Breast epithelium (tissue), 4 donors: ENCODE measurements around the gene PKD1. TPM values are rescaled to one million over a fixed set of nuclear protein-coding genes. Genes with fewer than 3 reads are reported as not detected.

Experiments used
- DNase-seq, 2 donors: peaks; one replicate each; pipeline ENCODE4 v3.0.0-alpha.2; 2019; ENCODE audit warnings: low spot score in 2 of 2
- H3K27ac ChIP-seq, 2 donors: fragments of 200-600 bp; sonication (generic) in 1 of 2; one replicate each; pipeline ENCODE4 v1.5.1; 2016 to 2019; ENCODE audit warnings: mild to moderate bottlenecking in 1 of 2
- H3K27me3 ChIP-seq, 2 donors: fragments of 200-600 bp; sonication (generic) in 1 of 2; one replicate each; pipeline versions ENCODE4 v1.5.1 to v1.6.0; 2017 to 2019; ENCODE audit warnings: control low read depth in 1 of 2, mild to moderate bottlenecking in 1 of 2
- H3K36me3 ChIP-seq: fragments of 200-600 bp; one replicate; pipeline ENCODE4 v1.5.1; 2019
- H3K4me1 ChIP-seq, 2 donors: fragments of 200-600 bp; sonication (generic); one replicate each; pipeline ENCODE4 v1.5.1; 2016 to 2019; ENCODE audit warnings: control low read depth in 1 of 2
- H3K4me3 ChIP-seq, 3 donors: fragments of 200-600 bp; sonication (generic); 1 replicate in 2 of 3; 2 replicates in 1 of 3; pipeline ENCODE4 v1.5.1; 2016 to 2019; ENCODE audit warnings: mild to moderate bottlenecking in 3 of 3, moderate library complexity in 2 of 3
- H3K9me3 ChIP-seq, 2 donors: fragments of 200-600 bp; sonication (generic) in 1 of 2; one replicate each; pipeline ENCODE4 v1.5.1; 2016 to 2019; ENCODE audit warnings: control low read depth in 1 of 2
- POLR2A ChIP-seq: fragments of 450-650 bp; IDR thresholded peaks from one replicate; pipeline ENCODE4 v1.6.1; 2016; ENCODE audit warnings: antibody characterized with exemption, mild to moderate bottlenecking, moderate library complexity
- POLR2AphosphoS5 ChIP-seq, 3 donors: sonication (generic); formaldehyde crosslinking; IDR thresholded peaks; one replicate each; pipeline ENCODE4 v1.6.1; 2017; ENCODE audit warnings: antibody characterized with exemption in 3 of 3
- intact Hi-C: fragments of 100-400 bp; cut with DNase I; formaldehyde crosslinking; loops from one replicate; pipeline ENCODE4 v1.15.1; 2023; ENCODE audit warnings: low total_unique reads
- total RNA-seq, 3 donors: library from RNA; depleted of rRNA; stranded (reverse); fragments of >200 nt; gene quantifications; one replicate each; pipeline ENCODE4 v1.1.0, GENCODE V29; 2016
- TF ChIP-seq, protein P1 (sequence below), 3 donors: fragments of 450-650 bp; IDR thresholded peaks; one replicate each; pipeline ENCODE4 v1.5.1; 2016 to 2017; ENCODE audit warnings: antibody characterized with exemption in 3 of 3, mild to moderate bottlenecking in 3 of 3, moderate library complexity in 3 of 3

PKD1 gene
- total RNA-seq, 3 donors from 2014 or later, result 74.2 to 110 (median 107) TPM

DNA sequence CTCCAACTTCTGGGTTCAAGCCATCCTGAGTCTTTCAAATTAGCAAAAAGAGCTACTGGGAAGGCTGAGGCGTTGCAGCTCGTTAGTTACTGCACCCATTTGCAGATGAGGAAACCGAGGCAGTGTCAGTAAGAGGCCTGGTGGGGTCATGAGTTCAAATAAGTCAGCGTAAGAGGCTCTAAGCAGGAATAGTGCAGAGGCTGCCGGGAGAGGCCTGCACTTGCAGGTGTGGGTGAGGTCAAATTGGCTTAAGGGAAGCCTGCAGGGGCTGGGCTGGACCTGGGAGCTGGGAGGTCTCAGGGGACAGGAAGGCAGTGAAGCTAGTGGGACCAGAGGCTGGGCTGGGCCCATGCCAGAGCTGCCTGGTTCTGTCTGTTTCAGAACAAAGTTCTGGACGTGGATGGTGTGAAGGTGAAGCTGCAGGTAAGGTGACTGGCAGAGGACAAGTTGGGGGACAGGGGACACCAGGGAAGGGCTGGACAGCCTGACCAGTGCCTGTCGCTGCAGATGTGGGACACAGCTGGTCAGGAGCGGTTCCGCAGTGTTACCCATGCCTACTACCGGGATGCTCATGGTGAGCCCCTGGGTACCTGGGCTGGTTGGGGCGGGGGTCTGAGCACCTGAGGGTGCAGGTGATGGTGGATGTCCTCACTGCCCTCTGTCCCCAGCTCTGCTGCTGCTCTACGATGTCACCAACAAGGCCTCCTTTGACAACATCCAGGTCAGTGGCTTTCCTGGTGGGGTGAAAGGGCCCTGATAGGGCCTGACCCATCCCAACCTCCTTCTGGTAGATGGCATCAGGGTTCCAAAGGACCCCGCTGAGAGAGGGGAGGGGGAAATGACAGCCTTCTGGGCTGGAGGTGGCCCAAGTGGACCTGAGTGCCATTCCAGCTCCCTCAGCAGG lies 15.7 kb upstream of the PKD1 start:
- Histone ChIP-seq H3K27me3 (no peaks in the 10 kb centered on the region), H3K9me3 (no peaks in the 10 kb centered on the region), H3K4me3 (peak overlapping the region in 1 of 3 donors; percentile 21), H3K4me1 (peaks cover 30 to 40% of the 10 kb centered on the region in 2 donors), H3K36me3 (no peaks in the 10 kb centered on the region), H3K27ac (peak overlapping the region; percentile 49 to 51)
- TF ChIP-seq, protein P1, sequence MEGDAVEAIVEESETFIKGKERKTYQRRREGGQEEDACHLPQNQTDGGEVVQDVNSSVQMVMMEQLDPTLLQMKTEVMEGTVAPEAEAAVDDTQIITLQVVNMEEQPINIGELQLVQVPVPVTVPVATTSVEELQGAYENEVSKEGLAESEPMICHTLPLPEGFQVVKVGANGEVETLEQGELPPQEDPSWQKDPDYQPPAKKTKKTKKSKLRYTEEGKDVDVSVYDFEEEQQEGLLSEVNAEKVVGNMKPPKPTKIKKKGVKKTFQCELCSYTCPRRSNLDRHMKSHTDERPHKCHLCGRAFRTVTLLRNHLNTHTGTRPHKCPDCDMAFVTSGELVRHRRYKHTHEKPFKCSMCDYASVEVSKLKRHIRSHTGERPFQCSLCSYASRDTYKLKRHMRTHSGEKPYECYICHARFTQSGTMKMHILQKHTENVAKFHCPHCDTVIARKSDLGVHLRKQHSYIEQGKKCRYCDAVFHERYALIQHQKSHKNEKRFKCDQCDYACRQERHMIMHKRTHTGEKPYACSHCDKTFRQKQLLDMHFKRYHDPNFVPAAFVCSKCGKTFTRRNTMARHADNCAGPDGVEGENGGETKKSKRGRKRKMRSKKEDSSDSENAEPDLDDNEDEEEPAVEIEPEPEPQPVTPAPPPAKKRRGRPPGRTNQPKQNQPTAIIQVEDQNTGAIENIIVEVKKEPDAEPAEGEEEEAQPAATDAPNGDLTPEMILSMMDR (IDR thresholded peaks at IDR 0.05), result no peak
- TF ChIP-seq POLR2AphosphoS5 (IDR thresholded peaks at IDR 0.05), result no peak
- no peak for TF ChIP-seq POLR2A
- DNase-seq, result no peak
- intact Hi-C loops, result no loop called here

DNA sequence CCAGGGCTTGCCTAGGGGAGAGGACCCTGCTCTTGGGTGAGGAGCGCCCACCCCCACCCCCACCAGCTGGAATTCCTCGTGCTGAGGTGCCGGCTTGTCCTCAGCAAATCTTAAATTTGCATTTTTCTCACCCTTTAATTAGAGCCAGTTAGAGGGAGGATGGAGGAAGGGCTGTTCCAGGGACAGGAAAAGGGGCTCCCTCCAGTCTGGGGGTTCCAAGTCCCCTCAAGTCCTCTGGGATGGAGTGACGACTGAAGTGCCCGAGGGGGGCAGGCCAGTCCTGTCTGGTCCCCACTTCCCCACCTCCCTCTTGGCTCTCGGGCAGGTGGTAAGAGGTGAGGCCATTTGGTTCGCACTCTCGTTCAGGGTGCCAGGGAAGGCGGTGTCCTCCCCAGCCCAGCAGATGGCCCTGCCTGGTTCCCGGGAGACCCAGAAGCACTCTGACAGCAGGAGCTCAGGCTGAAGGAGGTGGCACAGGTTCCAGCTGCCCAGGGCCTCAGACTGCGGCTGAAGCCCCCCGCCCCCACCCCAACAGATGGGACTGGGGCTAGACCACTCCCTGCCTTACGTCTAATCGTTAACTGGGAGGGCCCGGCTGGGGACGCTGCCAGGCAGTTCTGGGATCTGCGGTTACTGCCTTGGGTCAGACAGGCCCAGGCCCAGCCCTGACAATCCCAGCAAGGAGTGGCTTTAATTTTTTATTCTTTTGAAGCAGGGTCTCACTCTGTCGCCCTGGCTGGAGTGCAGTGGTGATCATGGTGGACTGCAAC lies 14.9 kb upstream of the PKD1 start:
- intact Hi-C loops, result no loop called here
- H3K27ac ChIP-seq, result peak overlapping the region; percentile 49 to 51
- no peak for TF ChIP-seq POLR2A
- TF ChIP-seq, protein P1 (IDR thresholded peaks at IDR 0.05), result no peak
- no peak for TF ChIP-seq POLR2AphosphoS5 (IDR thresholded peaks at IDR 0.05)

DNA sequence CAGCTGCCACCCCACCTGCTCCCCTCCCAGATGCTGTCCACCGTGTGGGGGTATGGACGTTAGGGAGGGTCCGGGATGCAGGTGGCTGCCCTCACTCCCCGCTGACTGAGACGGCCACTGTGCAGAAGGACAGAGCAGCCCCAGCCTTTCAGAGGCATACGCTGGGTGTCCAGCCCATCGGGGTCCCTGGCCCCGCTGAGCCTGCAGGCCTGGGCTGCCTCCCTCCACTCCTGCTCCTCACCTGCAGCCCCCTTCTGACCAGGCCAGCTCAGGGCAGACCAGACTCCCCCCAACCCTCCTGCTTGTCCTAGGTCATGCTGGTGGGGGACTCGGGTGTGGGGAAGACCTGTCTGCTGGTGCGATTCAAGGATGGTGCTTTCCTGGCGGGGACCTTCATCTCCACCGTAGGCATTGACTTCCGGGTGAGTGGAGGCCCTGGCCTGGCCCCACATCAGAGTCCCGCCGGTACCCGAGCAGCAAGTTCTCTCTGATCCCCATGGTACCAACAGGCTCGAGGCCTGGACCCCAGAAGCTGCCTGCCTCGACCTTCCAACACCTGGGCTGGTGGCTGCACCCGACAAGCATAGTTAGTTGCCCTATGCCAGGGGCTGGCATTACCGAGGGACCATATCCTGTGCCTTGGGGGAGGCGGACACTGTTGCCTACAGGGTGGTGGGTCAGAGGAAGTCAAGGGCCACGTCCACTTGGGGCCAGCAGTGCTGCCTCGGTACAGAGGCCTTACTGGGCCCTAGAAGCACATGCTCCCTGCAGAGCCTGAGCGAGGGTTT lies 14.1 kb upstream of the PKD1 start:
- Histone ChIP-seq H3K4me1 (peaks cover 27 to 37% of the 10 kb centered on the region in 2 donors), H3K27me3 (no peaks in the 10 kb centered on the region), H3K27ac (no peak overlapping the region), H3K4me3 (no peak overlapping the region), H3K36me3 (no peaks in the 10 kb centered on the region), H3K9me3 (no peaks in the 10 kb centered on the region)
- intact Hi-C loops, result no loop called here
- no peak for DNase-seq
- TF ChIP-seq, protein P1 (IDR thresholded peaks at IDR 0.05), result no peak
- TF ChIP-seq POLR2AphosphoS5 (IDR thresholded peaks at IDR 0.05) (no peak), POLR2A (no peak)

More for the DNA sequence above, 14.9 kb upstream of the PKD1 start:
- Histone ChIP-seq H3K36me3 (no peaks in the 10 kb centered on the region), H3K4me1 (peaks cover 27 to 37% of the 10 kb centered on the region in 2 donors), H3K4me3 (no peak overlapping the region), H3K27me3 (no peaks in the 10 kb centered on the region), H3K9me3 (no peaks in the 10 kb centered on the region)
- no peak for DNase-seq

DNA sequence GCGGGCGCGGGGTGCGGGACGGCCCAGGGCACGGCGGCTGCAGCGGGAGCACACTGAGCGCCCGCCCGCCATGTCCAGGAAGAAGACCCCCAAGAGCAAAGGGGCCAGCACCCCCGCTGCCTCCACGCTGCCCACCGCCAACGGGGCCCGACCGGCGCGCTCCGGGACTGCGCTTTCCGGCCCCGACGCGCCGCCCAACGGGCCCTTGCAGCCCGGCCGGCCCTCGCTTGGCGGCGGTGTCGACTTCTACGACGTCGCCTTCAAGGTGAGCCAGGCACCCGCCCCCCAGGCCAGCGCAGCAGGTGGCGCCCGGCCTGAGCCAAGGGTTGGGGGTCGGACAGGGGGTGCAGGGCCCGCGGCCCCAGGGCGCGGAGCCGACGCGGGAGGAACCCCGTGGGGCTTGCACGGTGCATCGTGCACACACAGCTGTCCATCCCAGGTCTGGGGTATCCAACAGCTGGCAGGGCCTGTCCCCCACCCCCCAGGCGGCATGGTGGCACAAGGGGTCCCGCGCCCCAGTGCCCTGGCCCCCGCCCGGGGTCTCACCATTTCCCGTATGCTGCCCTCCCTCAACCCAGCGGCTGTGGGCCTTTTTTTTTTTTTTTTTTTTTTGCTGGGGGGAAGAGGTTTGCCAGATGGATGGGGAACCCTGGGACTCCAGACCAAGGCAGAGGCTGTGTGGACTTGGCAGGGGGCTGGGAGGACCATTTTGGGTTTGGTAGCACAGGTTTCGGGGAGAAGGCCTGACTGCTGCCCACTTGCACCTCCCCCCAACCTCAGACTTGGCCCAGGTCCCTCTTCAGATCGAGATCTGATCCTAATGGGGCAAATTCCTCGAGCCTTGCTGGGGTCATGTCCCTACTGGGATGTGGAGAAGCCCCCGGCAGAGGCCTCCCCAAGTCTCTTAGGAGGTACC lies 13.3 kb upstream of the PKD1 start:
- DNase-seq, result no peak
- Histone ChIP-seq H3K27ac (no peak overlapping the region), H3K4me1 (peaks cover 24 to 34% of the 10 kb centered on the region in 2 donors), H3K36me3 (no peaks in the 10 kb centered on the region), H3K4me3 (peak overlapping the region; percentile 40 to 62 (median 57)), H3K27me3 (no peaks in the 10 kb centered on the region), H3K9me3 (no peaks in the 10 kb centered on the region)
- no peak for TF ChIP-seq POLR2A
- TF ChIP-seq, protein P1 (IDR thresholded peaks at IDR 0.05), result peak in 1 of 3 donors; percentile 20
- intact Hi-C loops, result no loop called here
